Adipocyte (in vitro differentiated cells): ENCODE measurements around the gene GALNT11.

ENCODE experiments used
- DNase-seq: peaks from one replicate; pipeline ENCODE4 v3.0.0-alpha.2; 2015; ENCODE audit warnings: low read depth
- H3K27me3 ChIP-seq: replicated peaks from 2 replicates; pipeline ENCODE4 v1.7.0; 2013; ENCODE audit warnings: mild to moderate bottlenecking, low read length, moderate library complexity; ENCODE audit not compliant: control insufficient read depth, insufficient read depth
- H3K36me3 ChIP-seq: 2 replicates; pipeline ENCODE4 v1.7.0; 2013; ENCODE audit warnings: low read length, mild to moderate bottlenecking, moderate library complexity; ENCODE audit not compliant: control insufficient read depth, insufficient read depth, severe bottlenecking
- H3K4me1 ChIP-seq: 2 replicates; pipeline ENCODE4 v1.7.0; 2013; ENCODE audit warnings: mild to moderate bottlenecking, low read length, moderate library complexity; ENCODE audit not compliant: control insufficient read depth, insufficient read depth
- H3K4me3 ChIP-seq: 2 replicates; pipeline ENCODE4 v1.7.0; 2013; ENCODE audit warnings: mild to moderate bottlenecking, low read length, moderate library complexity
- H3K9ac ChIP-seq: 2 replicates; pipeline ENCODE4 v1.7.0; 2013; ENCODE audit warnings: mild to moderate bottlenecking, low read length, moderate library complexity
- H3K9me3 ChIP-seq: 2 replicates; pipeline ENCODE4 v1.7.0; 2013; ENCODE audit warnings: mild to moderate bottlenecking, low read length, moderate library complexity; ENCODE audit not compliant: control insufficient read depth

The GALNT11 gene

DNA sequence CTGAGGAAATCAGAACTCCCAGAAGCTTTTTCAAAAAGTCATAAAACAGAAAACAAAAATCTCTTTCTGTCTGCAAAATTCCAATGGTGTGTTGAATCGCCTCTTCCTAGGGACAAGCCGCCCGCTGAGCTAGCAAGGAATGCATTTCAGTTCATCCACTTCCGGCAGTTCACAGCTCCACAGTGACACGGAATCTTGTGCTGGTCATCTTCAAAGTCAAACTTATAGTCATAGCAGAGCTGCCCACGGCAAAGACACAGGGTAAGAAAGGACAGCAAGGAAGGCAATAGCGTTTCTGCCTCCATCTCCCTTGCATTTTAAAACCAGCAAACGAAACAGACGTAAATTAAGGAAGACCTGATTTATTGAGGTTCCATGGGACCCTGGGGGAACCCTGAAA lies 111.2 kb downstream of the GALNT11 start:
- DNase-seq, result peak; percentile 60
- peaks cover 54% of the 10 kb centered on the region for H3K36me3 ChIP-seq
- H3K4me3 ChIP-seq, result peak overlapping the region; percentile 63
- no peaks in the 10 kb centered on the region for H3K9me3 ChIP-seq
- H3K9ac ChIP-seq, result peak overlapping the region; percentile 69
- no peaks in the 10 kb centered on the region for H3K27me3 ChIP-seq
- peaks cover 13% of the 10 kb centered on the region for H3K4me1 ChIP-seq

DNA sequence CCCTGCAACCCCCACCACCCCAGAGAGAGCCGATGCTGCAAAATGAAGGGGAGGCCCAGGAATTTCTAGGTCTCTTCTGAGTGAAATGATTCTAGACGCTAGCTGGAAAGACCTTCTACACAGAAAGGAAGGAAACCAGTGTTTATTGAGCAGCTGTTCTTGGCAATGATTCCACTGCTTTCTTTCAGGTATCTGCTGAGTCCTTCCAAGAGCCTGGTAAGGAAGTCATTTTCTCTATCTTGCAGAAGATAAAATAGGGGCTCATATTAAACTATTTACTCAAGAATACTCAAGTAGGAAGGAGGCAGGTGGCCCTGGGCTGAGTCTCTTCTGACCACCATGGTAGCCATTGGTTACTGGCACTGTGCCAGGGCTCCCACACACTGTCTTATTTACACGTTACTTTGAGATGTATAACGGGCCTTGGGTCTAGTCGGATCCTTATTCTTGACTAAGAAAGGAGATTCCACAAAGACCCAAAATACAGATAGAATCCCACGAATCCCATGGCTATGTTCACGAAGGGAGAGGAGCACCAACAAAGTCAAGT lies 112.1 kb downstream of the GALNT11 start:
- Histone ChIP-seq H3K9ac (no peak overlapping the region), H3K27me3 (no peaks in the 10 kb centered on the region), H3K4me1 (peaks cover 13% of the 10 kb centered on the region), H3K4me3 (no peak overlapping the region), H3K9me3 (no peaks in the 10 kb centered on the region), H3K36me3 (peaks cover 56% of the 10 kb centered on the region)
- no peak for DNase-seq

DNA sequence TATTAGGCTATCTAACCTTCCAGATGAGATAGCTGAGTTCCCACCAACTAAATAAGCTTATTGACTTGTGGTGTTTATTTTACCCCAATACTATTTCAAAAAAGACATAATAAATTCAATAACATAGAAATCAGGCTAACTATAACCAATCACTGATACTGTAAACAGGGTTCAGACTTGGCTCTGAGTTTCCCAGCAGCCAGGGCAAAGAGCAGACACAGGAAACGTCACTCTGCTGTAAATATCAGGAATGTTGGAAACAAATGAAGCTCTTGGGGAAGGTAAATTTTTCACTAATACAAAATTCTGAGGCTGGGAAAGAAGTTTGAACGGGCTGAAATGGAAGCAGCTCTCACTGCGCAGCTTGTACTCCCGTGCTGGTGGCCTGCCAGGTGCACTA lies 114.6 kb downstream of the GALNT11 start:
- H3K9me3 ChIP-seq, result no peaks in the 10 kb centered on the region
- no peaks in the 10 kb centered on the region for H3K27me3 ChIP-seq
- no peak overlapping the region for H3K4me3 ChIP-seq
- no peak overlapping the region for H3K9ac ChIP-seq
- DNase-seq, result no peak
- H3K4me1 ChIP-seq, result peaks cover 13% of the 10 kb centered on the region
- peaks cover 73% of the 10 kb centered on the region for H3K36me3 ChIP-seq

DNA sequence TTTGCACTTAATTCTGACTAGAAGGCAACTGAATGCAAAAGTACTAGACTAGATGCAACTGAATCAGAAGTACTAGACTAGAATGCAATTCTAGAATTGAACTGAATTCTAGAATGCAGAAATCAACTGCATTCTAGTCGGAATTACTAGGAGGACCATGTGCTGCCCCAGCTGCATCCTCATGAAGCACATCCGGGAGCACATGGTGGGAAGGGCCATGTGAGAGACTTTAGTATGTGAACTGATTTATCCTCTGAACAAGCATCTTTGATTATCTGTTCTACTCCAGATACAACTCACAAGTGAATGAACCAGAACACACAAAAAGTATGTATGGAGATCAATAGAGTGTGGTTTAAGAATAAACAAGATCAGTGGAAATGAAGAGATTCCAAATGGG lies 115.1 kb downstream of the GALNT11 start:
- Histone ChIP-seq H3K27me3 (no peaks in the 10 kb centered on the region), H3K36me3 (peaks cover 75% of the 10 kb centered on the region), H3K4me3 (no peak overlapping the region), H3K4me1 (peaks cover 17% of the 10 kb centered on the region), H3K9me3 (no peaks in the 10 kb centered on the region), H3K9ac (no peak overlapping the region)
- DNase-seq, result no peak

DNA sequence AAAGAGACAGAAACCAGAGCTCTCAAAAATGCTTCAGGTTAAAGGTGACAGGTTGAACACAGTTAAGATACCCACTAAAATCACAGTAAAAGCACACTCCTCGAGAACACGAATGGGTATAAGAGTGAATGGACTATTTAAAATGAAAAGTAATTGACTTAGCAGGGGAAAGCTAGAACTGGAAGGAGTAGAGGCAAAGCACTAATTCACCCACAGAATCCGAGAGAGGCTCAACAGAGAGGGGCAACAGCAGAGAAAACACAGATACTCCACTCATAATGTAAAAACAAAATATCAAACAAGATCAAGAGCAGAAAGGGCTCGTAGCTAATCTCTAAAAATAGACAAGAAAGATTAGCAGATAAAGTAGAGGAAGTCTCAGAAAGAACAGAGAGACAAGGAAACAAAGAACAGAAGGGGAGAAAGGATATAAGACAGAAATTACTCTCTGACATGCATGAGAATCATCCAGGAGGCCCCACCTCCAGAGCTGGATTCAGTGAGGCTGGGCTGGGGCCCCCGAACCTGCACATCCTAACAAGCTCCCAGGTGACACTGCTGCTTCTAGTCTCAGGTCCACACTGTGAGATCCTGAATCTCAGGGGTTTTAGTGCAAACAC lies 117.6 kb downstream of the GALNT11 start:
- H3K4me1 ChIP-seq, result peaks cover 14% of the 10 kb centered on the region
- no peak overlapping the region for H3K9ac ChIP-seq
- no peaks in the 10 kb centered on the region for H3K9me3 ChIP-seq
- no peak overlapping the region for H3K4me3 ChIP-seq
- DNase-seq, result no peak
- H3K36me3 ChIP-seq, result peaks cover 86% of the 10 kb centered on the region
- no peaks in the 10 kb centered on the region for H3K27me3 ChIP-seq

DNA sequence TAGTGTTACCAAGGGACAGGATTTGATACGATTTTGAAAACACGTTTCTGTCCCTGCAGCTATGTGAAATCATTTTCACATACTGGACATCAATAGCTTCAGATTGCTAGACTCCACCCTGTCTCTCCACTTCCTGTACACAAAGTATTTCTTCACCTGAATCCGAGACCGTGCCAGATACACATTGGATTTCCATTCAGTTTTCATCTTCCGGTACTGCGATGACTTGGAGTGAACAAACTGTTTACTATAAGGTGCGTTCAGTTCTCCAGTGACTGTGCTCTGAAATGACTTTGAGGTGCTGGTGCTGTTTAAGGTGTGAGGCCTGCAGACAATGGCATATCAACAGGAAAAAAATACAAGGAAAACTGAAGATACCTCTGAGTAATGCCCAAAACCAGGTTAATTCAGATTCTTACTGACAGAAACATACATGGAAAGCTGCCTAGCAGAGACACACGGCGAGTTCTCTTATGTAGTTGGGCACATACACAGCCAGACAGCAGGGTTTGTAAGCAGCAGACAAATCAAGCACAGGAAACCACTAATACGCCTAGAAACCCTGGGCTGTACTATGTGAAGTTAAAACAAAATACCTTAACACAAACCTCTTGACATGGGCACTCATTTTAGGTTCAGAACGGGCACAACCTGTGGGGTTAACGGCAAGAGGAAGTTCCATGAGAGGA lies 119.2 kb downstream of the GALNT11 start:
- Histone ChIP-seq H3K36me3 (peaks cover 86% of the 10 kb centered on the region), H3K4me1 (peaks cover 14% of the 10 kb centered on the region), H3K4me3 (no peak overlapping the region), H3K9me3 (no peaks in the 10 kb centered on the region), H3K27me3 (no peaks in the 10 kb centered on the region), H3K9ac (no peak overlapping the region)
- DNase-seq, result no peak

DNA sequence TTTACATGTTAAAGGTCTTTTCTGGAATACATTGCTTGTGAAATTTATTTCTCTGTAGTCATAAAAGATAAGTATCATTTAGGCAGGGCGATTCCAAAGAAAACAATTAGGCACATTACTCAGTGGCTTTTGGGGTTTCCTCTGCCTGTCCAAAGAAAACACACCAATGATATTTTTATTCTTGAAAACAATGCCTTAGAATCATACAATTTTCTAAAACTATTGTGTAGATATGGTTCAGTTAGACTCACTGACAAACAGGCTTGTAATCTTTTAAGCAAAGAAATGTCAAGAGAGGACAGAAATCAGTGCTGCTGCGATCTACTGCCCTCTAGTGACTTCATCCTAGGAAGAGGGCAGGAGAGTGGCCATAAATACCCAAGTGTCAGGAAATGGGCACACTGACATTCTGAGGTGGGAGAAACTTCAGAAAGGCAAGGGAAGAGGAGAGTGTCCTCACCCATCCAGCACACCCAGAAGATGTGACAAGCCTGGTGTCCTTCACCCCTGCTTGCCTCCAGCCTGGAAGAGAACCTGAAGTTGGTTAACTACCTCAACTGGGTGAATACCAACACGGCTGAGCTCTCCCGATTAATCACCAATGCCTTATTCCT lies 120.5 kb downstream of the GALNT11 start:
- H3K4me3 ChIP-seq, result no peak overlapping the region
- H3K9ac ChIP-seq, result no peak overlapping the region
- H3K9me3 ChIP-seq, result no peaks in the 10 kb centered on the region
- H3K4me1 ChIP-seq, result peaks cover 14% of the 10 kb centered on the region
- no peaks in the 10 kb centered on the region for H3K27me3 ChIP-seq
- peaks cover 84% of the 10 kb centered on the region for H3K36me3 ChIP-seq
- DNase-seq, result peak; percentile 74

DNA sequence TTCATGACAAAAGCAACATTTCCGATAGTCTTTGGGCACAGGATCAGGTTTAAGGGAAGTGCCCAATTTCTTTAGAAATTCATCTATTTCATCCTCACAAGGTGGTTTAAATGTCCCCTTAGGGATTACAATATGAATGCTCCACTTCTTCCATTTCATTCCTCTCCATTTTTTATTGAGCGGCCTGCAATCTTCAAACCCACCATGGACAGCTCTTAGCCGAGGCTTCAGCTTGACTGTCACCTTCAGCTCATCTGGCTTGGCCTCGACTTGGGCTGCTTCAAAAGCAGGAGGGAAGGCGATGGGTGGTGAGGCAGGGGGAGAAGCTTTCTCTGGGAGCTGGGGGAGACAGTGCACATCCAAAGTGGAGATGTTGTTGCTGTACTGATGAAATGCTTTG lies 123.2 kb downstream of the GALNT11 start:
- Histone ChIP-seq H3K36me3 (peaks cover 89% of the 10 kb centered on the region), H3K4me1 (peaks cover 14% of the 10 kb centered on the region), H3K27me3 (no peaks in the 10 kb centered on the region), H3K9me3 (no peaks in the 10 kb centered on the region), H3K9ac (no peak overlapping the region), H3K4me3 (no peak overlapping the region)
- no peak for DNase-seq

DNA sequence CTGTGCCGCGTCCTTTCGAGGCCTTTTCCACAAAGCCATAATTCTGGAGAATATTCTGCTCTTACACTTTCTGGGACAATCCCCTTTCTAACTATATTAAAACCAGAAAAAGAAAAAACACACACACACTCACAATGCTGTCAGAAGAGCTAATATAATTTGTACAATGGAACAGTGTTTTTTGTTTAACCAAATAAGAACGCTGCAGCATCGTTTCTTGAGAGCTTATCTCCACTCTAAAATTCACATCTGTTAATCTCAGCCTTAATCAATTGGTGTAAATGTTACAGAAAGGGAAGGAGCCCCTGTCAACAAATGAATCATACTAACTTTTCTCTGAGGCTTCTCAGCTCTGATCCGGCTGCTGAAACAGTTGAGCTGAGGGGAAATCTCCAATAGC lies 123.9 kb downstream of the GALNT11 start:
- DNase-seq, result no peak
- Histone ChIP-seq H3K9me3 (no peaks in the 10 kb centered on the region), H3K9ac (no peak overlapping the region), H3K4me1 (peaks cover 14% of the 10 kb centered on the region), H3K27me3 (no peaks in the 10 kb centered on the region), H3K36me3 (peaks cover 89% of the 10 kb centered on the region), H3K4me3 (no peak overlapping the region)

DNA sequence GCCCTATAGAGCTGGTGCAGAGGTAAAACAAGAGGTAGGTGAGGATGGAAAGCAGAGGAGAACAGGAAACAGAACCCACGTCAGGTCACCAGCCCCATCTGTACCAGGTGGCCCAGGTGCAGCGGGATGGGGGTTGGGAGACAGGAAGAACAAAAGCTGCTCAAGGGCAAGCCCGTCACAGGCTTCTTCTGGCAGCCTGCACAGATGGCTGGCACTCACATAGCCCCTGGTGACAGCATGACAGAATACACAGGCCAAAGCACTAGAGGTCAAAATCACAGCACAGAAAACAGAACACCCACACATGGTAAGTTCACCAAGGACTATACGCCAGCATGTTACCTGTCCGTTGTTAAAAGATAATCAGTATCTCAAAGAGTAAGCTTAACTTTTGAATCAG lies 126.8 kb downstream of the GALNT11 start:
- Histone ChIP-seq H3K9me3 (no peaks in the 10 kb centered on the region), H3K4me3 (no peak overlapping the region), H3K9ac (no peak overlapping the region), H3K27me3 (no peaks in the 10 kb centered on the region), H3K36me3 (peaks cover 93% of the 10 kb centered on the region), H3K4me1 (no peaks in the 10 kb centered on the region)
- no peak for DNase-seq

DNA sequence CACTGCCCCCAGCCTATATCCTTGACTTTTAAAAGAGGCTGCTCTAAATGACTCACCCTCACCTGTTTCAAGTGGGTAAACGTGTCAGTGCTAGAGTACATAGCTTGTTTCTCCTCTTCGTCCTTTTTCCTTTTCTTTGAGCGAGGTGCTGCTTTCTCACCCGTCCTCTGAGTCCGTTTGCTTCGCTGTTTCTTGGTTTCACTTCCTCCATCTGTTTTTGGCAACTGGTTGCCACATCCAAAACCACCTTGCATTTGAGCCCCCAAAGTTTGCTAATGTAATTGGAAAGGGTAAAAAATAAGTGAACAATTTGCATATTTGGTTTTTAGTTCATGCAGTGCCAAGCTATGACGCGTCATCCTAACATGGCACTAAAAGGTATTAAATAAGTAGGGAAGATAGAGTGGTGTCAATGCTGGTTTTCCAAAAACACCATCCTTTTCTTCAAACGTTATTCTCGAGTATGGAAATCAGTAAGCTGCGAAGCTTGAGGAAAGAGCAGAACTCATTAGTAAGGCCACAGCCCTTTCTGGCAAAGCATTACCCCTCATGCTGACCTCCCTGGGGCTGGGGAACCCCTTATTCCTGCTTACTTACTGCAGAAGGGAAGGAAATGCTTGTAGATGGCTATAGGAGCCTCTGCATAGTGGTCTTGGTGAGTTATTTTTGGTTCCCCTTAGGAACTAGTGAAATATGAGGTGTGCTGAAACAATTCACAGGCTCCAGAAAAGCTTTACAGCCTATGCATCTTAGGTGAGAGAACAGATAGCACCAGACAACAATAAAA lies 133.5 kb downstream of the GALNT11 start:
- Histone ChIP-seq H3K36me3 (peaks cover 91% of the 10 kb centered on the region), H3K9ac (no peak overlapping the region), H3K4me1 (no peaks in the 10 kb centered on the region), H3K4me3 (no peak overlapping the region), H3K9me3 (no peaks in the 10 kb centered on the region), H3K27me3 (no peaks in the 10 kb centered on the region)
- DNase-seq, result no peak
